Prostate gland (tissue), 2 donors: Measurements from ENCODE around the gene ATP1B2.

Experiments
- POLR2A ChIP-seq: fragments of 450-650 bp; IDR thresholded peaks from one replicate; pipeline ENCODE4 v1.6.1; 2016; ENCODE audit warnings: antibody characterized with exemption, mild to moderate bottlenecking
- POLR2AphosphoS5 ChIP-seq: sonication (generic); formaldehyde crosslinking; IDR thresholded peaks from one replicate; pipeline ENCODE4 v1.6.1; 2017; ENCODE audit warnings: antibody characterized with exemption
- TF ChIP-seq, protein P1 (sequence below), 4 experiments: fragments of 200-600 bp in 2 of 4; fragments of 450-650 bp in 2 of 4; sonication (generic) in 2 of 4; IDR thresholded peaks; 1 replicate in 3 of 4; 2 replicates in 1 of 4; pipeline ENCODE4 v1.5.1; 2016 to 2019; ENCODE audit warnings: antibody characterized with exemption in 4 of 4, mild to moderate bottlenecking in 2 of 4, moderate library complexity in 2 of 4

DNA sequence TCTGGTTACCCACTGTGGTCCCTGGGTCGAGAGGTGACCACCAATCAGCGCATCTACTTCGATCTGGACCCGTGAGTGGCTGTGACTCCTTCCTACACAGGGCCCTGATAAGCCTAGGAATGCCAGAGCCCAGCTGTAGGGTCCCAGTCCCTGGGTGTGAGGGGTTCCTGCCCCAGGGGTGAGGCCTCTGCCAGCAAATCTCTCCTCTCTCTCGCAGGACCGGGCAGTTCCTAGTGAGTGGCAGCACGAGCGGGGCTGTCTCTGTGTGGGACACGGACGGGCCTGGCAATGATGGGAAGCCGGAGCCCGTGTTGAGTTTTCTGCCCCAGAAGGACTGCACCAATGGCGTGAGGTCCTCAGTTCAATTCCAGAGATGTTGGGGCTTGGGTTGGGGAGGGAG is 52.0 kb downstream of the ATP1B2 start:
- TF ChIP-seq POLR2AphosphoS5 (no peak), POLR2A (no peak)
- TF ChIP-seq, protein P1, sequence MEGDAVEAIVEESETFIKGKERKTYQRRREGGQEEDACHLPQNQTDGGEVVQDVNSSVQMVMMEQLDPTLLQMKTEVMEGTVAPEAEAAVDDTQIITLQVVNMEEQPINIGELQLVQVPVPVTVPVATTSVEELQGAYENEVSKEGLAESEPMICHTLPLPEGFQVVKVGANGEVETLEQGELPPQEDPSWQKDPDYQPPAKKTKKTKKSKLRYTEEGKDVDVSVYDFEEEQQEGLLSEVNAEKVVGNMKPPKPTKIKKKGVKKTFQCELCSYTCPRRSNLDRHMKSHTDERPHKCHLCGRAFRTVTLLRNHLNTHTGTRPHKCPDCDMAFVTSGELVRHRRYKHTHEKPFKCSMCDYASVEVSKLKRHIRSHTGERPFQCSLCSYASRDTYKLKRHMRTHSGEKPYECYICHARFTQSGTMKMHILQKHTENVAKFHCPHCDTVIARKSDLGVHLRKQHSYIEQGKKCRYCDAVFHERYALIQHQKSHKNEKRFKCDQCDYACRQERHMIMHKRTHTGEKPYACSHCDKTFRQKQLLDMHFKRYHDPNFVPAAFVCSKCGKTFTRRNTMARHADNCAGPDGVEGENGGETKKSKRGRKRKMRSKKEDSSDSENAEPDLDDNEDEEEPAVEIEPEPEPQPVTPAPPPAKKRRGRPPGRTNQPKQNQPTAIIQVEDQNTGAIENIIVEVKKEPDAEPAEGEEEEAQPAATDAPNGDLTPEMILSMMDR (IDR thresholded peaks at IDR 0.05) = no peak
